GM12801 (cell line): ENCODE measurements around the gene MID1.

Experiments used
- CTCF ChIP-seq: IDR thresholded peaks from one replicate; pipeline ENCODE4 v1.5.1; 2011; ENCODE audit warnings: control low read depth; ENCODE audit not compliant: insufficient read length; ENCODE audit errors: extremely low read depth

The MID1 gene

GRCh38 chrX:10582945-10583344 lies 37.4 kb downstream of the MID1 start:
- no peak for TF ChIP-seq CTCF

DNA sequence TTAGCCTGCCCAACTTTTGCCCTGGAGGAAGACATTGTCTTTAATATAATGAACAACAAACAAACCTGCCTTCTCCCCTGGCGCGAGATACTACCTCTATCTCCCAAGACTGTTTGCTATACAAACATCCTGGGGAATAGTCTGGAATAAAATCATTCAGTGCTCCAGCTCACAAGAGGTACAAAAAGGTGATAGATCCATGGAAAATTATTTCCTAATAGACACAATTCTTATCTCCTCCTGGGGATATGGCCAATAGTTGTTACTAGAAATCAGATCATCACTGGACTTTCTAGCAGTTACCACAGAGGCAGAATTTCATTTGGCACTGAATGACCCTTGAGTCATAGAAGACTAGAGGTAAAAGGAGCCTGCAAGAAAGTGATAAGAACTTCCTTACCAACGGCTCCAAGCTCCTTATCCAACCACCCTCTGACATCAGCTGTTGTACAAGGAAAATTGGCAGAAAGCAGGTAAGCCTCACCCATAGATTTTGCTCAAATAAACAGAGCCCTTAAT lies 38.1 kb downstream of the MID1 start:
- no peak for TF ChIP-seq CTCF

- TF ChIP-seq CTCF: no peak
Observed at GRCh38 chrX:10579112-10580011, 41.0 kb downstream of the MID1 start.

DNA sequence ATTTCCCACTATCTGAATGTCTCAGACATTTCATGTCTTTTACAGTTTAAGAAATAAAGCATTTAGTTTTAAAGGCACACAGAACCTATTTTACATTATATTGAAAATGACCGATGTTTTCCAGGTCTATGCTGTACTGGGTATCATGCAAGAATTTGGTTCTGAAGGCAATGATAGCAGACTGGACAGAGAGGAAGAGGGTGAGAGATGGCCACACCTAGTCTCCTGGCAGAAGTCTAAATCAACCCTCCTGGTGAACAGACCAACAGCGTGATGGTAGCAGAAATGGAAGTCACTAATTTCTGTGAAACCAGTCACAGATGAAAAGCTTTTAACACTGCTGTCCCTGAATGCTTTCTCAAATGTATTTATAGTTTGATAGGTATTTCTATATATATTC lies 41.9 kb downstream of the MID1 start:
- no peak for TF ChIP-seq CTCF

DNA sequence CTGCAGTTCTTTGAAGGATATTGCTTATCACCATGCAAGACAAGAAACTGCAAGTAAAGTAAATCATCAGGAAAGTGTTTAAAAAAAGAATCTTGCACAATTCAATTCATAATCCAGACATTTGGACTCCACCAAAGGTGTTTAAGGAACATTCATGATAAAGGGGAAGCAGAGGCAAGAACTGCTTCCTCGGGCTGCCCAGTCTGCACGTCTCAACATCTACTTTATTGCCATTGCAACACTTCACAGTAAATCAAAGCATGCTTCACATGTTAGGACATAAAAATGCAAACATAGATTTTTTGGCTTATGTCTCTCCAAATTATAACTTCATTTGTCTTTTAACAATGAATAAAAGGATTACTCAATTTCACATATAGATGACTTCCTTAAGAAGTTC lies 42.5 kb downstream of the MID1 start:
- TF ChIP-seq CTCF: no peak

DNA sequence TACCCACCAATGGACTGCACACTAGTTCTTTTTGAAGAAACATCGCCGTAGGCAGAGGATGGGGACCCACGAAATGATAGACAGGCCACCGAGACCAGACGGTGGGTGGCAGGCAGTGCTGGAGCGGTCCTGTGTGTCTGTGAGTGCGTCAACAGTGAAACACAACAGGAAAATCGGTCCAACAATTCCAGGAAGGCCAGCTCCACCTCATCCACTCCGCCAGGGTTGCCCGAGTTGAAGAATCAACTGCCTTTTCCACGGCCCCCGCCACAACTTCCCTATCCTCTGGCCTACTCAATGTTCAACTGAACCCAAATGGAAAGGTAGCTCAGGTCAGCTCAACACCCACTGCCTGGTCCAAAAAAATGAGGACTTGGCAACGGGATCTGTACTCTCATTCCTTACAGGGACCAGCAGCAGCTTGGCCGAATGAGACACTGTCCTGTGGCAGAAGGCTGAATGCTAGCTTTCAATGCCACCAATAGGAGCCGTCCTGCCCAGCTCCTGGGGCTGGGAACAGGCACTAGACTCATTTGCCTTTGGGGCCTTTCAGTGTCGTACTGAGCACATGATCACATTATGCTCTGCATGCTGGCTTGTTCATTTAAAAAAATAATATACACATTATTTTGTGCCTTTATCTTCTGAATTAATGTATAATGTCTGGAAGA lies 43.5 kb downstream of the MID1 start:
- TF ChIP-seq CTCF: no peak

DNA sequence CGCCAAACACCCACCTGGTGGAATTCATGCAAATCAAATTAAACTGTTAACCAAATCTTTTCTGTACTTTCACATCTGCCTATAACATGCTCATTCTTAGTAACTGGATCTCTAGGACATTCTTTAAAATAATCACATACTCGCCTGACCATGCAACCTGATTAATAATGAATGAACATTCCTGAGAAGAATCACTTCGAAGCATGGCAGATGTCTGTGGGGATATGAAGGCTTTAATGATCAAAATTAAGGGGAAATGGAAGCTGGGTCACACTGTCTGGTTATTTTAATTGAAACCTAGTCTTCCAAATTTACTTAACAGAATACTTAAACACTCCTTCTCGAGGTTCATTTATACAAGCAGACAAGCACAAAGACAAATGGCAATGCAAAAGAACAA lies 44.2 kb downstream of the MID1 start:
- no peak for TF ChIP-seq CTCF
